Liver (tissue), 9 donors: ENCODE measurements around the gene KIRREL3. TPM values are rescaled to one million over a fixed set of nuclear protein-coding genes. Genes with fewer than 3 reads are reported as not detected.

Experiments
- DNase-seq: peaks from one replicate; pipeline ENCODE4 v3.0.0-alpha.2; 2017; ENCODE audit warnings: low spot score
- H3K27ac ChIP-seq, 2 donors: one replicate each; pipeline ENCODE4 v1.7.0; 2013; ENCODE audit warnings: inconsistent platforms in 2 of 2, low read length in 2 of 2, control low read depth in 1 of 2, low read depth in 1 of 2, mild to moderate bottlenecking in 1 of 2
- H3K27me3 ChIP-seq, 4 donors: one replicate each; pipeline versions ENCODE4 v1.6.1 to v1.7.0; 2013; ENCODE audit warnings: low read length in 3 of 4, inconsistent platforms in 1 of 4, mild to moderate bottlenecking in 1 of 4, moderate library complexity in 1 of 4; ENCODE audit not compliant: control insufficient read depth in 4 of 4, insufficient read depth in 4 of 4
- H3K36me3 ChIP-seq, 4 donors: one replicate each; pipeline versions ENCODE4 v1.6.1 to v1.7.0; 2013; ENCODE audit warnings: low read length in 3 of 4, mild to moderate bottlenecking in 3 of 4, low read depth in 1 of 4, moderate library complexity in 1 of 4; ENCODE audit not compliant: control insufficient read depth in 4 of 4, insufficient read depth in 3 of 4
- H3K4me1 ChIP-seq, 4 donors: one replicate each; pipeline versions ENCODE4 v1.6.1 to v1.7.0; 2013; ENCODE audit warnings: low read length in 3 of 4, mild to moderate bottlenecking in 3 of 4, moderate library complexity in 1 of 4; ENCODE audit not compliant: control insufficient read depth in 4 of 4, insufficient read depth in 4 of 4
- H3K4me3 ChIP-seq, 3 donors: one replicate each; pipeline versions ENCODE4 v1.6.1 to v1.7.0; 2013; ENCODE audit warnings: low read length in 3 of 3, control low read depth in 1 of 3, low read depth in 1 of 3, mild to moderate bottlenecking in 1 of 3
- H3K9ac ChIP-seq, 2 donors: one replicate each; pipeline ENCODE4 v1.7.0; 2013; ENCODE audit warnings: low read length in 2 of 2, mild to moderate bottlenecking in 2 of 2, moderate library complexity in 2 of 2, control low read depth in 1 of 2, low read depth in 1 of 2
- H3K9me3 ChIP-seq, 4 donors: one replicate each; pipeline versions ENCODE4 v1.6.1 to v1.7.0; 2013; ENCODE audit warnings: low read length in 3 of 4; ENCODE audit not compliant: control insufficient read depth in 4 of 4
- EGR1 ChIP-seq, 2 donors: IDR thresholded peaks; 2 replicates each; pipeline ENCODE4 v1.6.1; 2016 to 2018; ENCODE audit warnings: antibody characterized with exemption in 2 of 2, low read depth in 2 of 2
- FOXA1 ChIP-seq: IDR thresholded peaks from 2 replicates; pipeline ENCODE4 v1.6.1; 2016; ENCODE audit warnings: antibody characterized with exemption
- FOXA2 ChIP-seq: IDR thresholded peaks from 2 replicates; pipeline ENCODE4 v1.6.1; 2016; ENCODE audit warnings: antibody characterized with exemption
- GABPA ChIP-seq, 2 donors: IDR thresholded peaks in 1 of 2; conservative IDR thresholded peaks in 1 of 2; 2 replicates each; pipeline ENCODE4 v1.6.1; 2016; ENCODE audit warnings: antibody characterized with exemption in 2 of 2, mild to moderate bottlenecking in 1 of 2, moderate library complexity in 1 of 2
- HNF4A ChIP-seq, 2 donors: conservative IDR thresholded peaks; 2 replicates each; pipeline ENCODE4 v1.6.1; 2016; ENCODE audit warnings: antibody characterized with exemption in 2 of 2, mild to moderate bottlenecking in 2 of 2
- HNF4G ChIP-seq: IDR thresholded peaks from 2 replicates; pipeline ENCODE4 v1.6.1; 2016; ENCODE audit warnings: antibody characterized with exemption
- JUND ChIP-seq, 2 donors: IDR thresholded peaks; 2 replicates each; pipeline ENCODE4 v1.6.1; 2016; ENCODE audit warnings: antibody characterized with exemption in 2 of 2
- NR2F2 ChIP-seq: IDR thresholded peaks from 2 replicates; pipeline ENCODE4 v1.6.1; 2016; ENCODE audit warnings: antibody characterized with exemption
- RAD21 ChIP-seq, 2 donors: IDR thresholded peaks; 2 replicates each; pipeline ENCODE4 v1.6.1; 2016; ENCODE audit warnings: antibody characterized with exemption in 2 of 2, mild to moderate bottlenecking in 2 of 2
- RXRA ChIP-seq, 2 donors: IDR thresholded peaks; 2 replicates each; pipeline ENCODE4 v1.6.1; 2017 to 2018; ENCODE audit warnings: antibody characterized with exemption in 2 of 2, mild to moderate bottlenecking in 1 of 2
- TAF1 ChIP-seq: conservative IDR thresholded peaks from 2 replicates; pipeline ENCODE4 v1.6.1; 2016; ENCODE audit warnings: antibody characterized with exemption, mild to moderate bottlenecking
- YY1 ChIP-seq: IDR thresholded peaks from 2 replicates; pipeline ENCODE4 v1.6.1; 2016; ENCODE audit warnings: antibody characterized with exemption, mild to moderate bottlenecking
- WGBS: extraction: QIAGEN DNeasy Blood & Tissue Kit; methylation state at CpG from one replicate; pipeline ENCODE4 v1.1.7; 2013; 5-methylcytosine and 5-hydroxymethylcytosine counted together
- polyA plus RNA-seq, 2 donors: library from polyadenylated mRNA; stranded (reverse) in 1 of 2; unstranded in 1 of 2; fragments of 200-250 nt in 1 of 2; fragments of >200 nt in 1 of 2; fragmentation: Nextera tagmentation in 1 of 2; extraction: Ambion mirVana in 1 of 2; gene quantifications; one replicate each; pipeline versions ENCODE4 v1.2.1 to v1.2.3, GENCODE V29; 2013 to 2015
- total RNA-seq, 2 donors: library from RNA; depleted of rRNA; stranded (reverse); fragments of >200 nt; gene quantifications; one replicate each; pipeline ENCODE4 v1.2.3, GENCODE V29; 2014
- TF ChIP-seq, protein P1 (sequence below): IDR thresholded peaks from 2 replicates; pipeline ENCODE4 v1.6.1; 2016; ENCODE audit warnings: antibody characterized with exemption
- TF ChIP-seq, protein P2 (sequence below): IDR thresholded peaks from 2 replicates; pipeline ENCODE4 v1.6.1; 2016; ENCODE audit warnings: antibody characterized with exemption
- TF ChIP-seq, protein P3 (sequence below): IDR thresholded peaks from 2 replicates; pipeline ENCODE4 v1.6.1; 2016; ENCODE audit warnings: antibody characterized with exemption
- TF ChIP-seq, protein P4 (sequence below): fragments of 150-350 bp; IDR thresholded peaks from 2 replicates; pipeline ENCODE4 v1.5.1; 2017; ENCODE audit warnings: improper control_type of control experiment, low read depth, low read length; ENCODE audit not compliant: missing input control
- donor health status: healthy.
- donor health status: healthy.
- donor health status: healthy.
- donor health status: healthy.
- donor health status: healthy.

Gene KIRREL3
- total and polyA plus RNA-seq, 4 donors = 0.03 to 0.29 (median 0.08) TPM; not detected in 1

DNA sequence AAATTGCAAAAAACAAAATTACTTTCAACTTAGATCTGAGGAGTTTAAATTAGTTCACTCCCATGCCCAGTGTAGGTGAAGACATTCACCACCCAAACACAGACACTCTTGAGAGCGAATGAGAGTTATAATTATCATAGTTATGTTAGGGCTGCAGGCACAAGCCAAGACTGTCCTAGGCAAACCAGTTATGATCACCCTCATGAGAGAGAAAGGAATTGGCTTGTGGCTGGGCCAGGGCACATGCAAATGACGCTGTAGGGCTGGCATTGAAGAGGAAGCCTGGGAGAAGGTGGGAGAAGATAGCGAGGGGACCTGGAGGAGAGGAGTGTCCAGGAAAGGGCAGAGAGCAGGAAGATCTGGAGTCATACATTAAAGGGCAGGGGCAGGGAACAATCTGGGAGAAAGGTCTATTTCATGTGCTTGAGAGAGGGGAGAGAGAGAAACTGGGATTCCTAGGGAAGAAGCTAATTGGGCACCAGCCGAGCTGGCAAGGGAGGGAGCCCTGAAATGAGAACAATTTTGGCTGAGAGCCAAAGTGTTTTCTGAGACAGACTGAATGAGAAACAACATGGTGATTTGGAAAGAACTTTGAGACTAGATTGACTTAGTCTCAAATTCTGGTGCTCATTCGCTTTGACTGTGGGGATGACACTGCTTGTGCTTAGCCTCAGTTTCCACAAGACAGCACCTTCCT, 279.9 kb downstream of the KIRREL3 start:
- Histone ChIP-seq H3K27me3 (no peaks in the 10 kb centered on the region), H3K9me3 (no peaks in the 10 kb centered on the region), H3K9ac (no peak overlapping the region), H3K4me1 (no peaks in the 10 kb centered on the region), H3K36me3 (no peaks in the 10 kb centered on the region), H3K27ac (no peak overlapping the region), H3K4me3 (no peak overlapping the region)
- 86% methylated on average over 5 of the region's 5 CpGs for WGBS
- DNase-seq = no peak
- TF ChIP-seq JUND (IDR thresholded peaks at IDR 0.05) (no peak), FOXA2 (no peak), NR2F2 (no peak)

DNA sequence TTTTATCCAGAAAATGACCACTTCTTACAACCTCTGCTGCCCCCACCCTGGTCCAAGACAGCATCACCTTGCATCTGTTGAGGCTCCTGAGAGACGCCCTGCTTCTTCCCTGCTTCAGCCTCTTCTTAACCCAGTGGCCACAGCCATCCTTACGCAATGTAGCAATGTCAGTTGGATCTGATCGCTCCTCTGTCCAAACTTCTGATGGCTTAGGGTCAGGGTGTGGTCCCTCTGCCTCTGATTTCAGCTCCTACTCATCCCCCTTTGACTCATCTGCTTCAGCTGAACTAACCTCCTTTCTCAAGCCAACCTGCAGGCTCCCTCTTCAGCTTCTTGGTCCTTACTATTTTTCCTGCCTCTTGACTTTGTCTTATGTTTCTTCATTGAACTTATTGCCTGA, 280.8 kb downstream of the KIRREL3 start:
- H3K27ac ChIP-seq = no peak overlapping the region
- no peaks in the 10 kb centered on the region for H3K27me3 ChIP-seq
- H3K36me3 ChIP-seq = no peaks in the 10 kb centered on the region
- H3K4me3 ChIP-seq = no peak overlapping the region
- TF ChIP-seq GABPA (IDR thresholded peaks at IDR 0.05 in 1 of 2, conservative IDR thresholded peaks at IDR 0.05 in 1 of 2) = no peak
- WGBS = 88% methylated on average over 3 of the region's 3 CpGs
- H3K9ac ChIP-seq = no peak overlapping the region
- DNase-seq = no peak
- no peaks in the 10 kb centered on the region for H3K9me3 ChIP-seq
- no peaks in the 10 kb centered on the region for H3K4me1 ChIP-seq

DNA sequence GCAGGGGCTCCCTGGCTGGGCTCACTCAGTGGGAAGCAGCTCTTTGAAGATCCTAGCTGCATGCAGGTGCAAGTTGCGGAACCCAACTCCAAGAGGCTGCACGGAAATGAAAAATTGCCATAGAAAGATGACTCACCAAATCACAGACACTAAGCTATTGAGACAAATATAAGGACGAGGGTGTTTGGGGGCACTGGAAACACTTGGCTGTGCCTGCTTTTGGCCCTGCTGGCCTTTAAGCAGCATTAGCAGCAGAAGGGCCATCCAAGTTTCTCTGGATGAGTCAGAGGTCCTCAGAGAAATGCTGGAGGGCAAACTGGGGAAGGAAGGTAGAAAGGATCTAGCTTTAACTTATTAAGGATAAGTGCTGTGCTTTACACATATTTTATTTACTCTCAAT, 282.3 kb downstream of the KIRREL3 start:
- no peak for DNase-seq
- H3K36me3 ChIP-seq = no peaks in the 10 kb centered on the region
- WGBS = 76% methylated on average over 3 of the region's 3 CpGs
- H3K27me3 ChIP-seq = no peaks in the 10 kb centered on the region
- H3K27ac ChIP-seq = no peak overlapping the region
- H3K4me3 ChIP-seq = no peak overlapping the region
- no peaks in the 10 kb centered on the region for H3K9me3 ChIP-seq
- H3K4me1 ChIP-seq = no peaks in the 10 kb centered on the region
- TF ChIP-seq, protein P1, sequence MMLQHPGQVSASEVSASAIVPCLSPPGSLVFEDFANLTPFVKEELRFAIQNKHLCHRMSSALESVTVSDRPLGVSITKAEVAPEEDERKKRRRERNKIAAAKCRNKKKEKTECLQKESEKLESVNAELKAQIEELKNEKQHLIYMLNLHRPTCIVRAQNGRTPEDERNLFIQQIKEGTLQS = no peak
- TF ChIP-seq HNF4G (no peak), EGR1 (IDR thresholded peaks at IDR 0.05; ENCODE audit: low read depth in 2 of 2) (no peak), JUND (IDR thresholded peaks at IDR 0.05) (no peak), RAD21 (IDR thresholded peaks at IDR 0.05) (no peak), GABPA (IDR thresholded peaks at IDR 0.05 in 1 of 2, conservative IDR thresholded peaks at IDR 0.05 in 1 of 2) (no peak), HNF4A (conservative IDR thresholded peaks at IDR 0.05) (no peak), YY1 (no peak), FOXA1 (no peak), TAF1 (no peak), NR2F2 (no peak), RXRA (IDR thresholded peaks at IDR 0.05) (no peak)
- TF ChIP-seq, protein P2, sequence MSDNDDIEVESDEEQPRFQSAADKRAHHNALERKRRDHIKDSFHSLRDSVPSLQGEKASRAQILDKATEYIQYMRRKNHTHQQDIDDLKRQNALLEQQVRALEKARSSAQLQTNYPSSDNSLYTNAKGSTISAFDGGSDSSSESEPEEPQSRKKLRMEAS = no peak
- TF ChIP-seq, protein P3, sequence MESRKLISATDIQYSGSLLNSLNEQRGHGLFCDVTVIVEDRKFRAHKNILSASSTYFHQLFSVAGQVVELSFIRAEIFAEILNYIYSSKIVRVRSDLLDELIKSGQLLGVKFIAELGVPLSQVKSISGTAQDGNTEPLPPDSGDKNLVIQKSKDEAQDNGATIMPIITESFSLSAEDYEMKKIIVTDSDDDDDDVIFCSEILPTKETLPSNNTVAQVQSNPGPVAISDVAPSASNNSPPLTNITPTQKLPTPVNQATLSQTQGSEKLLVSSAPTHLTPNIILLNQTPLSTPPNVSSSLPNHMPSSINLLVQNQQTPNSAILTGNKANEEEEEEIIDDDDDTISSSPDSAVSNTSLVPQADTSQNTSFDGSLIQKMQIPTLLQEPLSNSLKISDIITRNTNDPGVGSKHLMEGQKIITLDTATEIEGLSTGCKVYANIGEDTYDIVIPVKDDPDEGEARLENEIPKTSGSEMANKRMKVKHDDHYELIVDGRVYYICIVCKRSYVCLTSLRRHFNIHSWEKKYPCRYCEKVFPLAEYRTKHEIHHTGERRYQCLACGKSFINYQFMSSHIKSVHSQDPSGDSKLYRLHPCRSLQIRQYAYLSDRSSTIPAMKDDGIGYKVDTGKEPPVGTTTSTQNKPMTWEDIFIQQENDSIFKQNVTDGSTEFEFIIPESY = no peak
- TF ChIP-seq, protein P4, sequence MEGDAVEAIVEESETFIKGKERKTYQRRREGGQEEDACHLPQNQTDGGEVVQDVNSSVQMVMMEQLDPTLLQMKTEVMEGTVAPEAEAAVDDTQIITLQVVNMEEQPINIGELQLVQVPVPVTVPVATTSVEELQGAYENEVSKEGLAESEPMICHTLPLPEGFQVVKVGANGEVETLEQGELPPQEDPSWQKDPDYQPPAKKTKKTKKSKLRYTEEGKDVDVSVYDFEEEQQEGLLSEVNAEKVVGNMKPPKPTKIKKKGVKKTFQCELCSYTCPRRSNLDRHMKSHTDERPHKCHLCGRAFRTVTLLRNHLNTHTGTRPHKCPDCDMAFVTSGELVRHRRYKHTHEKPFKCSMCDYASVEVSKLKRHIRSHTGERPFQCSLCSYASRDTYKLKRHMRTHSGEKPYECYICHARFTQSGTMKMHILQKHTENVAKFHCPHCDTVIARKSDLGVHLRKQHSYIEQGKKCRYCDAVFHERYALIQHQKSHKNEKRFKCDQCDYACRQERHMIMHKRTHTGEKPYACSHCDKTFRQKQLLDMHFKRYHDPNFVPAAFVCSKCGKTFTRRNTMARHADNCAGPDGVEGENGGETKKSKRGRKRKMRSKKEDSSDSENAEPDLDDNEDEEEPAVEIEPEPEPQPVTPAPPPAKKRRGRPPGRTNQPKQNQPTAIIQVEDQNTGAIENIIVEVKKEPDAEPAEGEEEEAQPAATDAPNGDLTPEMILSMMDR = no peak
- no peak overlapping the region for H3K9ac ChIP-seq
